ENCODE data around the gene IPMK.

- TF ChIP-seq CTCF (IDR thresholded peaks at IDR 0.05 in 4 of 5, conservative IDR thresholded peaks at IDR 0.05 in 1 of 5), result no peak
- TF ChIP-seq POLR2A (IDR thresholded peaks at IDR 0.05), result no peak
These were observed 92.9 kb downstream of the IPMK start for GRCh38 chr10:58174831-58175230.

Data from gastrocnemius medialis (tissue), 4 donors.